Right renal pelvis (tissue), 4 donors: ENCODE data around the gene GABRR3. TPM values are rescaled to one million over a fixed set of nuclear protein-coding genes. Genes with fewer than 3 reads are reported as not detected.

ENCODE experiments used
- DNase-seq, 4 donors: peaks; one replicate each; pipeline ENCODE4 v3.0.0-alpha.2; 2013; ENCODE audit warnings: low read depth in 4 of 4, low spot score in 3 of 4, missing footprints in 1 of 4
- polyA plus RNA-seq, 4 donors: library from polyadenylated mRNA; unstranded; fragments of 120-200 nt; gene quantifications; one replicate each; pipeline ENCODE4 v1.2.1, GENCODE V29; 2013; ENCODE audit not compliant: insufficient read length in 4 of 4

The GABRR3 gene
- polyA plus RNA-seq, 4 donors = 0.04 to 0.10 TPM; not detected in 2

DNA sequence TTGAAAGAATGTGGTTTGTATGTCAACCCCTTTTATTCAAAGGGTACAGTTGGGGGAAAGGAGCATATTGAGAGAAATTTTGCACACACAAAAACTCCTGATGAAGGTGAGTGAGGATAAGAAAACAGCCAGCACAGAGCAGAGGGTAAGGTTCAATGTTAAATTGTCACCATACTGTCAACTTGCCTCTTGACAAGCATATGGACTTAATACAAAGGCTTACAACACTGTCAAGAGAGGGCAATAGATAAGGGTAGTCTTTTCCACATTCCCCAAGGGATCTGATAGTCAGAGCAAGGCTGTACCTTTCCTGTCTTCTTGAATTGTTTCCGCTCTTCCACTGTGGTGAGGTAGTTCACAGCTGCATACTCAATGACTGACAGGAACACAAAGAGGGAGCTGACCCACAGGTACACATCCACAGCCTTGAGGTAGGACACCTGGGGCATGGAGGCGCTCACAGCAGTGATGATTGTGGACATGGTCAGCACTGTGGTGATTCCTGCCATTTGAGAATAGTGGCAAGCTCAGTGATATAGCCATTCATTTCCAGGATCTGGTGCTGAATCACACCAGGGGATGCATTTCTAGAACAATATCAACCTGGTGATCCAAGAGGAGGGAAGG lies 42.5 kb downstream of the GABRR3 start:
- DNase-seq = no peak

DNA sequence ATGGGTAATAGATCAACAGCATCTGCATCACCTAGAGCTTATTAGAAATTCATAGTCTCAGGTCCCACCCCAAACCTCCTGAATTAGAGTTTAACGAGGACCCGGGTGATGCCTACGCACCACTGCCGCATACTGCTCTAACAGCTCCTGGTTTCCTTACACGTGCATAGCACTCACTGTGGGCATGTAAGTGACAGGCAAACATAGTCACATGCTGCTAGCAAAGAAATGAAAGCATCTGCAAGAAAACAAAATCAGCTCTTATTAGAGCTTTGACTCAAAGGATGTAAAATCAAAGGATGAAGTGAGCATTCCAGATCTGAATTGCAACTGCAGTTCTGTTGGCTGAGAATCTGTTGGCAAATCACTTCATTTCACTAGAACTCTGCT lies 43.8 kb downstream of the GABRR3 start:
- no peak for DNase-seq

DNA sequence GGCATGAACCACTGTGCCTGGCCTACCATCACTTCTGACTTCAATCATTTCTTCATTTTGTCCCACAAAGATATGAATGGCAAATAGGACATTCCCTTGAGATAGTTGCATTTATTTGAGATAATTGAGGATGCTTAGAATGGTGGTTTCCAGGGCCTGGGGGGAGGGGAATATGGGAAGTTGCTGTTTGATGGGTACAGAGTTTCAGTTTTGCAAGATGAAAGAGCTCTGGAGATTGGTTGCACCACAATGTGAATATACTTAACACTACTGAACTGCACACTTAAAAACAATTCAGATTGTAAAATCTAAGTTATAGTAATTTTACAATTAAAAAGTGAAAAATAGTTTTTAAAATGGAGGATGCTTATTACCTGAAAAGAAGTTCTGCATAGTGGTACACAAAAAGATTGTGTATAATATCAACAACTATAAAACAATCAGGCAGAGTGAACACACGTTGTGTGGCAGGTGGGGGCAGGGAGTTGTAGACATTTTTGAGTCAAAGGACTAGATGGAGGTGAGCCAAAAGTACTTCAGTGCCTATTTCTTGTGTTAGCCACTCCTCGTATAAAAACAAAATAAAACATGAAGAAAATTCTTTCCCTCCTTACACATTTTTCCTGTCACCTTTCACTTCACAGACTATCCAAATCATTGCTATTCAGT lies 44.4 kb downstream of the GABRR3 start:
- no peak for DNase-seq

DNA sequence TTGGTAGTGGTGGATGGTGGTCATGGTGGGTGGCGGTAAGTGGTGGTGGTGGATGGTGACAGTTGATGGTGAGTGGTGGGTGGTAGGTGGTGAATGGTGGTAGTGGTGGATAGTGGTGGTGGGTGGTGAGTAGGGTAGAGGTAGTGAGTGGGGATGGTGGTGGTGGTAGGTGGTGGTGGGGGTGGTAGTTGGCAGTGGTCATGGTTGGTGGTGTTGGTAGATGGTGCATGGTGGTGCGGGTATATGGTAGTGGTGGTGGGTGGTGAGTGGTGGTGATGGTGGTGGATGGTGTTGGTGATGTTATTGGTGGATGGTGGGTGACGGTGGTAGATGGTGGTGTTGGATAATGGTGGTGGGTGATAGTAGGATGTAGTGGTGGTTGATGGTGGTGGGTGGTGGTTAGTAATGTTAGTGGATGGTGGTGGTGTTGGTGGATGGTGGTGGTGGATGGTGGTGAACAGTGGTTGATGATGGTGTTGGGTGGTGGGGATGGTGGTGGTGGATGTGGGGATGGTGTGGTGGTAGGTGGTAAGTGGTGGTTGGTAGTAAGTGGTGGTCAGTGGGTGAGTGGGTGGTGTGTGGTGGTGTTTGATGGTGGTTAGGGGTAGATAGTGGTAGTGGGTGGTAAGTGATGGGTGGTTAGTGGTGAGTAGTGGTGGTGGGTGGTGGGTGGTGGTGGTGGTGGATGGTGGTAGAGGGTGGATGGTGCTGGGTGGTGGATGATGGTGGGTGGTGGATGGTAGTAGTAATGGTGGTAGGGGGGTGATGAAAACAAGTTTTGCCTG lies 46.1 kb downstream of the GABRR3 start:
- DNase-seq = no peak

DNA sequence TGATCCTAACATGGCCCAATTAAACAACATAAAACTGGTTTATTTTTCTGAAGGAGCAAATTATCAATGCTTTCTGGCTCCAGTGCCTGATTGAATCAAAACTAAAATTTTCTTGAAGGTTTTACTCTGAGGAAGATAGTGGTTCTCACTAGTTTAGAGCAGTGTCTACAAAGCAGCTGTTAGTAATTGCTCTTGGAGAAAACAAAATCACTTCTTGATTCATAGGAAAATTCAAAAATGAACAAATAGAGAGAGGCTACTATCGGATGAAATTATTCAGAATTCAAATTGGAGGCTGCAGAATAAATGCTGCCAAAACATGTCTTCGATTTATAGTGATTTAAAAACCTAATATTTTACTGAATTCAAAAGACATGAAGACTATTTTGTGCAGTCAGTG lies 47.8 kb downstream of the GABRR3 start:
- no peak for DNase-seq

DNA sequence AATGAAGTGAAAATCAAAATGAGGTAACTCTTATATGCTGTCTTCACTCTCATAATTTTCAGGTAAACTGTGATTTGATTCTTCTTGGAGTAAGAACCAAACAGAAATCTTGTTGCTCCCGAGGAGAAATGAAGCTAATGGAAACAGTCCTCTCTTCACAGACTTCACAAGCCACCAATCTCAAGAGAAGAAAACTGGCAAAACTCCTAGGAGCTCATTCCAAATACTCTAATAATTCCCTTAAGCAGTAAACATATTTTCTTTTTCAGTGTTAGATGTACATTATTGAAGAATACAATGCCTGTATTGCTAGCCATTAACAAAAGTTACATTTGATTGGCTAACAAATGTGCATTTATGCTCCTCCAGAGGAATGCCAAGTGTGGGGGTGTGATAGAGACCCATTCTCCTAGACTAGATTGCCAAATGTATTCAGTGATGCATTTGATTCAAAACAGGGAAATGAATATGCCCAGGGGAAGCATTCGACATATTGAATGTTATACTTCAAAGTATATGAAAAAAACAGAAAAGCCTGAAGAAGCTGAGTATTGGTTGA lies 51.1 kb downstream of the GABRR3 start:
- no peak for DNase-seq

DNA sequence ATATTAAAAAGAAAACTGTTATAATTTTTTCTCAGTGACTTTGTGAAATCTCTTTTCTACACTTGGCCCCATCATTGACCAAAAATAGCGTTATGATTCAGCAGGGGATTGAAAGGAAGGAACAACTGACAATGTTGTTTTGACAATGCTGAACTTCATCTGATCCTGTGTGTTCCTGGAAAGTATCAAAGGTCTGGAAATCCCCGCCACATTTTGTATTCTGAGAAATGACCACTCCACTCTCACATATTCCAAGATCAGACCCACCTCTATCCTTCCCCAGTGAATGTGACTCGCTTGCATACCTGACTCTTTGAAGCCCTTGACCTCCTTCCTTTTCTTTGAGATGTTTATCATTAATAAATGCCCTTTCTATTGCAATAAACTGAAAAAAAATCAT lies 53.2 kb downstream of the GABRR3 start:
- DNase-seq = no peak

DNA sequence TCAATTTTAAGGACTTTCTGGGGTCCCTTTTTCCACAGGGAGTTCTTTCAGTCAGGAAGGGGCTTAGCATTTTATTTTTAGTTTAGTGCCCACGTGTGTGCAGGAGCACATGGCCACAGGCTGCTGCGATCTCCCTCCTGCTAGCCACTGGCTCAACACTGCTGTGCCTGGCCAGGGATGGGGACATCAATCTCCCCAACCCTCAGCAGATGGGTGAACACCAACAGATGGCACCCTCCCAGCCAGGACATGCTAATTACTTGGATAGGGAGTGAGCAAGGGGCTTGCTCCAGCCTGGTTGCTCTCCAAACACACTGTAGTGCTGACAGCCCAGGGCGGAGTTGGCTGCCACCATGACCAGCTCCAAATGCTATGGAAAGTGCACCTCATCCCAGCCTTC lies 55.5 kb downstream of the GABRR3 start:
- DNase-seq = no peak

DNA sequence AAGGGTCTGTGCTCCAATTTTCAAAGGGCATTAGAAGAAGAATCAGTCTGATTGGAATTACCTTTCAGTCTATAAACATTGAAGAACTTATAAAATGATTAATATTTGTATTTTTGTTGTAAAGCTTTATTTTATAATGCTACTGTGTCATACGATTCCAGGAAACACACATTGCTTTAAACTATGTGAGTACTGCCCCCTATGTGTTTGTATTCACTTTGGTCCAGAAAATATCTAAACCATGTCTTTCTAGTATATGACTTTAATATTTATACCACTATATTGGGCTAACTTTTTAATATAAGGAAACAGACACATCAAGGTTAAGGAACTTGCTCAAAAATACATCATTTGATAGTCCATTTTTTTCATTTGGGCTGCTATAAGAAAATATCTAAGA lies 59.6 kb downstream of the GABRR3 start:
- DNase-seq = no peak

DNA sequence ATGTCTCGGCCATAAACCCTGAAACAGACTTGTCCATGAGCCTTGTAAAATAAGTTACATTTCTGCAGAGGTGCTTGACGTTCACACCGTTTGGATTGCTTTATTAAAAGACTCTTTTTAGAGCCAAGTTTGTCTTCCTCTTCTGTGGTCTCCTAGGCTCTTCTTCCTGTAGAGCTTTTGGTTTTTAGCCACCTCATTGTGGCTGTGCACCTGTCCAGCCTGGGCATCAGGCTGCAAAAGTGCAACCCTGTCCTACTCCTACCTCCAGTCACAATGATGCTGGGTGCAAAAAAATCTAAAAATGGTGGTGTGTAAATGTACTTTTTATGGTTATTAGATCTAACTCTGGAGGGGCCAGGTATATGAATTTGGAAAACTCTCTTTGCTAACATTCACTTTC lies 60.1 kb downstream of the GABRR3 start:
- no peak for DNase-seq

DNA sequence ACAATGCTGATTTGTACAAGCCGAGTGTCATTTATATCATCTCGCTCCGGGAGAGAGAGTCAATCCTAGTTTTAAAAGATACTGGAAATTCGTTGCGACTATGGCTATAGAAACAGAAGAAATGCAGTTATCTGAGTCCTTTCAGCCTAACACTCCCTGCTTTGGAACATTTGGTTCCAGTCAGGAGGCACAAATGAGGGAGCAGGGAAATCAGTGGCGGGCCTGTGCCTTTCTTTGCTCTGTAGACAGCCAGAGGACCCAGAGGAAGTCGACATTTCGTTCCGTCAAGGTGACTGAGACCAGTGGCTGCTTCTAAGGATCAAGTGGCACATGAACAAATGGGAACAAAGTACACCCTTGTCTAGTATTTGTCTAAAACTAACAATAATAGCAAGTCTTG lies 62.1 kb downstream of the GABRR3 start:
- no peak for DNase-seq

DNA sequence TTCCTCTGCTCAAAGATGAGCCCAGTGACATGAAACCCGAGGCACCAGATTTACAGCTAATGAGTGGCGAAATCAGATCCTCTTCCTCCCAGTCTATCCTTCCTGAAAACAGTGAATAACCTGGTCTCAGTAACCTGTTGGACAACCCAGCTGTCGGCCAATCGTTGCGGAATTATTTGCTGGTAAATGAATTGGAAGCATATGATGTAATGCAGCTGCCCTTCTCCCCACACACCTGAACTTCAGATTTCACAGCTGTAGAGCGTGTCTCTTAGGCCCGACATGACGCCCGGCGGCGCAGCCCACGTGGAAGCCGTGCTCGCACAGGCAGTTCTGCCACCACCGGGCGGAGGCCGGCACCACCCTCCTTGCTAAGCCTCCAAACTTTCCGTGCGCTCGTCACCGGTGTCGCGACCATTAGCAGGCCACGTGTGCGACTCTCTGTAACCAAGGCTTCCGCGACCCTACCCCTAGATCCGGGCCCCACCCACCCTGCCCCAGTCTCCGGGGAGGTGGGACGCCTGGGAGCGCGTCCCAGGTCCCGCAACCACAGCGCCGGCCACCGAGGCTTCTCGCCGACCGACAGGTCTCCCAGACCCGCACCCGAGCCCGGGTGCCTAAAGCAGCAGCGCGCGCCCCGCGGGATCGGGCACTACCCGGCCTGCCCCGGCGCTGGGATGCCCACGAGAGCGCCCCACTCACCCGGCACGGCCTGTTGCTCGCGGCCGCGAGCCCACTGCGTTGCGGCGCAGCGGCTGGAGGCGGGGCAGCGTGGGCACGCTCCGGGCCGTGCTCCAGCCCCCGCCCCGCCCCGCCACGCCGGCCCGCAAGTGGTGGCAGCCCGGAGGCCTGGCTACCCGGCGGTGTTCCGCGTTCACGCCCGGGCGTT lies 63.2 kb downstream of the GABRR3 start, which contains the start of gene RIOX2:
Gene RIOX2, minus strand, starts transcription at position 753 of the 889 bp plus-strand sequence. CDS start 4,838 bp downstream, outside the sequence.
- peak in 3 of 4 donors; percentile 18 to 37 (median 27) for DNase-seq

DNA sequence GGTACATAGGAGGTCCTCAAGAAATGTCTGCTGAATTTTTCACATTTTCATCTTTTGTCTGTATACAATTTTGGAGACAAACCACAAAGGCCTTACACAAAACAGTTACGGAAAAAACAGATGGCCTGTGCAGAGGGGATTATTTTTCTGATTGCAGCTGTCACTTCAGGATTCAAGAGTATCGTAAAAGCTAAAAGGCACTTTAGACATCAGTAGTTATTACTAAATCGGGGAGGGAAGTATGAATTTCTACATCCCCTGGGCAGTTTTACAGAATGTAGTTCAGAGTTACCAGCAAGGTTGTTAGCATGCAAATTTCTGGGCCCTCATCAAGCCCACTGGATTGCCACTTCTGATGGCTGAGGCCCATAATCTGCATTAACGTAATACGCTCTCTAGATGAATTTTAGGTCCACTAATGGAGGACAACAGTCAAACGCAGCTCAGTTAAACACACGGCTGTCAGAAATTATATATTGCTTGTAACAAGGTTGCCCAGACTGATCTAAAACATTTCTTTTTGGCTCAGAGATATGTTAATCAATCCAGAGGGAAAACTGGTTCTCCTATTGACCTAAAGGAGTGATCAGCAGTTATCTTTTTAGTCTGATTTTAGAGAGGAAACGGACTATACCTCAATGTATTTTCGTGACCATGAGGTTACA lies 64.0 kb downstream of the GABRR3 start:
- no peak for DNase-seq

DNA sequence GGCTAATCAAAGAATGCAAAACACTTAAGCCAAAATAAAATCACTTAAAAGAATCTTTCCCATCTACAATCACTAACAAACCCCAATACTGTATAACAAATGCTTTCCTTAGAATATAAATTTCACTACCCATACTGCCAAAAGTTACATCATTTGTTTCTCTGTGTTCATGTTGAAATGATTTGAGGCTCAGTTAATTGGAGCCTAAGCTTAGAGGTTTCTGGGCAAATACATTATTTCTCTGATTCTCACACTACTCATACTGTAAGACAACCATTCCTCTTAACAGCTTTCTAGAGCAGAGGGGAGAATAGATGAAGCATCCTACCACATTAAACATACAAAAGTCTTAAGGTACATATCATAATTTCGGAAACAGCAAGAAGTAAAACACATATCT lies 65.0 kb downstream of the GABRR3 start:
- no peak for DNase-seq

DNA sequence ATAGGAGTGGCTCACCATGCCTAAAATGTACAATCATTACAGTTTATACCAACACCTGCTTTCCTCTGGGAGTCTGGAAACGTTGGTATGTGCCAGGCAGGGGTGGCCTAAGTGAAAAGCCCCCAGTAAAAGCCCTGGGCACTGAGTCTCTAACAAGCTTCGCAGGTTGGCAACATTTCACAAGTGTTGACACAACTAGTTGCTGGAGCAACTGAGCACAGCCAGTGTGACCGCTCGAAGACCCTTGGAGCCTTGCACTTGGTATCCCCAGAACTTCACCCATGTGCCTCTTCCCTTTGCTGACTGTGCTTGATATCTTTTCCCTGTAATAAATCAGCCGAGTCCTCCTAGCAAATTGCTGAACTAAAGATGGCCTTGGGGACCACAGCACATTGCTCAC lies 65.6 kb downstream of the GABRR3 start:
- DNase-seq = no peak

DNA sequence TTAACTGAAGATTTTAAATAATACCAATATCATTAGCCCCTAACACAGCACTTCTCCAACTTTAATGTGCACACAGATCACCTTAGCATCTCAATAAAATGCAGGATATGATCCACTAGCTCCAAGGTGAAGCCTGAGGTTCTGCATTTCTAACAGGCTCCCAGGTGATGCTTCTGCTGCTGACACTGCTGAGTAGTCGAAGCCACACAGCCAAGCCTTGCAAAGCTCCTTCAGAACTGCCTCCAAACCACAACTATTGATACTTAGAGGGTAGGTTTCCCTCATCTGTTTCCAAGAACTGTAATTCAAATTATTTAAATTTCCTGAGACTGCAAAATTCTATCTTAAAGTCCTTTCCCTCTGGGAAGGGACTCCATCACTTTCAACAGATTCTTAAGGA lies 66.7 kb downstream of the GABRR3 start:
- no peak for DNase-seq

DNA sequence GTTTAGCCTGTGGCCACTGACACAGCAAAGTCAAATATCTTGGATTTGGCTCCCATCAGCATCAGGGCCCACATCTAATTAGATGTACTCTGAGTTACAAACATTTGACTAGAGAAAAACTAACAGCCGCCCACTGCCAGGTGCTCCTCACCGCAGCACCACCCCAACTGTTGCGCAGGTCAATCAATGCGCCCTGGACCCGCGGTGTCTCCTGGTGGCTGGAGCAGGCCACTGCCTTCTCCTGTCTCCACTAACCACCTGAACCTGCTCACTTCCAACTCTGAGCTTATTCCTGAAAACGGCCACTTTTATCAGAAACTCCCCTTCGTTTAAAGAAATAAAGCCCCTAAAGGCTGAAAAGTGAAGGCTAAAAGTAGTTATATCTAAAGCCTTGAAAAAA lies 67.1 kb downstream of the GABRR3 start:
- no peak for DNase-seq

DNA sequence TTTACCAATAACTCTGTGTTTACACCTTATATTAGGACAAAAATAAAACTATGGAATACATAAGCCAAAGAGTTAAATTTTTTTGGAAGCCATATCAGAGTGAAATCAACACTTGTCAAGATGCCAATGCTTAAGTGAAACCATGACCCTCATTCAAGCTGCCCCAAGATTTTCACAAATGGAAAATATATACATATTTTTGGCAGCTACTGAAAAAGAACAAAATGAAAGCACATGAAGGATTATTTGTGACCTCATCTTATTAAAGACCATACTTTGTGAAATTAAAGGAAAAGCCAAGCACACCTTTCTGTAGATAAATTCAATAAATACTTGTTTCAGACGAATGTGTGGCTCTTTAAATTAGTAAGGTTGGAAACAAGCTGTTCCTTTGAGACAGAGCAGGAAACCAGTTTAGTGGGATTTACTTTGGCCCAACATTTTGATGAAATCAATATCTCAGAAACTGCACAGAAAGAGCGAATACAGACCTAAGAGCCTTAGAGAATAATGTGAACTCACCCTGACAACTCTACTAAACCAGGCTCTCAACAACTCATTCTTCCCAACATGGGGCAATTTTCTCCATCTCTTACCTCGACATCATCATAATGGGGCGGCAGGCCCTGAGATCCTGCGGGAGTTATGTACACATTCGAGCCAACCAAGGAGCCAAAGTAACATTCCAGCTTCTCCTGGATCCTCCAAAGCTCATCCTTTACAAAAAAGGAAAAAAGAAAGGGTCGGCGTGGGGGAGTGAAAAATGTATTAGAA lies 73.9 kb downstream of the GABRR3 start:
- no peak for DNase-seq

DNA sequence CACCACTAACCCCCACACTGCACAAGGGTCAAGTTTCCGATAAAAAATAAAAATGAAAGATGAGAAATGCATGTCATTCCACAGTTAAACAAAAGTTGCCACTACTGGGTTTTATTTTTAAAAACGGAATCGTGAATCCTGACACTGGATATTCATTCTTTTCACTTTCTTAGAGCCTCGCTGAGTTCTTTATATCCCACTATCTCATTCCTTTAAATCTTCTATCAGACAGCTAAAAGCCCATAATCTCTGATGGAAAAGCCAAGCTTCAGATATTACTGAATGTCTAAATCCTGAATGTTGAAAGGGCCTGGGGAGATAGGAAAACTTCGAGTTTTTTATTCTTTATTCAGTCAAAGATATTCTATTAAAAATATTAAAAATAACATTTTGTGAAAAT lies 74.6 kb downstream of the GABRR3 start:
- no peak for DNase-seq
